Thoracic aorta (tissue), 2 donors: ENCODE results near the gene IQSEC2. TPM values are rescaled to one million over a fixed set of nuclear protein-coding genes. Genes with fewer than 3 reads are reported as not detected.

Source experiments
- ATAC-seq: fragments of 150-250 bp; one replicate; pipeline ENCODE4 v1.8.0; 2017; ENCODE audit warnings: low read depth; ENCODE audit not compliant: insufficient number of reproducible peaks, low FRiP score
- DNase-seq: peaks from one replicate; pipeline ENCODE4 v3.0.0-alpha.2; 2020; ENCODE audit warnings: low spot score
- H3K27ac ChIP-seq, 2 donors: fragments of 200-600 bp; sonication (generic); 1 replicate in 1 of 2; 2 replicates in 1 of 2; pipeline ENCODE4 v1.5.1; 2016; ENCODE audit warnings: mild to moderate bottlenecking in 2 of 2, moderate library complexity in 2 of 2
- H3K27me3 ChIP-seq: fragments of 200-600 bp; sonication (generic); replicated peaks from 2 replicates; pipeline ENCODE4 v1.6.0; 2016; ENCODE audit warnings: mild to moderate bottlenecking; ENCODE audit not compliant: insufficient read depth
- H3K36me3 ChIP-seq: fragments of 200-600 bp; sonication (generic); one replicate; pipeline ENCODE4 v1.5.1; 2016
- H3K4me1 ChIP-seq, 2 donors: fragments of 200-600 bp; sonication (generic); 1 replicate in 1 of 2; 2 replicates in 1 of 2; pipeline versions ENCODE4 v1.5.1 to v1.6.0; 2016; ENCODE audit warnings: low read depth in 2 of 2, mild to moderate bottlenecking in 1 of 2; ENCODE audit not compliant: control insufficient read depth in 1 of 2
- H3K4me3 ChIP-seq: fragments of 200-600 bp; sonication (generic); 2 replicates; pipeline ENCODE4 v1.5.1; 2016; ENCODE audit warnings: mild to moderate bottlenecking
- H3K9me3 ChIP-seq: fragments of 200-600 bp; sonication (generic); 2 replicates; pipeline ENCODE4 v1.5.1; 2016
- total RNA-seq, 2 donors: library from RNA; depleted of rRNA; stranded (reverse); fragments of >200 nt; gene quantifications; one replicate each; pipeline versions ENCODE4 v1.1.0 to v1.2.3, GENCODE V29; 2016
- TF ChIP-seq, protein P1 (sequence below): fragments of 200-600 bp; sonication (generic); IDR thresholded peaks from one replicate; pipeline ENCODE4 v1.5.1; 2019; ENCODE audit warnings: antibody characterized with exemption

Gene IQSEC2
- total RNA-seq, 2 donors from 2014 or later, result 12.2 to 21.1 TPM

DNA sequence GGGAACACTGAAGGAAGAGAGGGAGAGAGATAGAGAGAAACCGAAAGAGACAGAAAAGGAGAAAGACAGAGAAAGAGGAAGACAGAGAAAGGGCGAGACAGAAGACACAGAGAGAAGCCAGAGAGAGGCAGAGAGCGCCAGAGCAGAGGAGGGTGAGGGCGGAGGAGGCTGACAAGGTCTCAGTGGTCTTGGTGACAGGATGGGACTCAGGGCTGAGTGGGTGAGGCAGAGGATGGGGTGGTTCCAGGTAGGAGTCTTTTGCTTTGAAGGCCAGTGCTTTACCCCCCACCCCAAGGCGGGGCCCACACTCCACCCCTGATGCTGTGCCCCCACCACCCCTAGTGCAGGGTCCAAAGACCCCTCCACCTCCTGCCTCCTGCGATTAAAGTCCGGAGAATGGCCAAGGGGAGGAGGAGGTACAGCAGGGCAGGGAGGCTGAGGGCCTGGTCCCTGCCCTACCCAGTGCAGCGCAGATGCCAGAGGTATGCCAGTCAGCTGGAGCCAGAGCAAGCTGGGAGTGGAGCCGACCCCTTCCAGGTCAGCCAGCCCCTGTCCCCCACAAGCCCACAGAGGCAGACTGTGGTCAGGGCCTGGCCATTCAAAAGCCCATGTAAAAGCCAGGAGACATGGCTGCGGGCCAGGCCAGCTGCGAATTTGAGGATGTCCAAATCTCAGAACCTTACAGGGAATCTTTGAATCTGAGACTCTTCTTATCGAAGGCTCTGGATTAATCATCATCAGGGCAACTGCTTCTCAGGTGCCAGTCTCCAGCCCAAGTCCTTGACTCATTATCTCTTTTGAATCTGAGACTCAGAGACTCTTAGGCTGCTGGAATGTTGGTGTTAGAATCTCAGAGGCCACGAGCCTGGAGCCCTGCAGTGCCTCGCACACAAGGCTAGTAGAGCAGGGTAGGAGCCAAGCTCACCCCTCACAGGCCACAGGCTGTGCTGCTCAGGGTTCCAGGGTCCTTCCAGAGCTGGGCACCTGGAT, 758 bp downstream of the IQSEC2 start:
- H3K36me3 ChIP-seq, result no peaks in the 10 kb centered on the region
- no peaks in the 10 kb centered on the region for H3K27me3 ChIP-seq
- peak overlapping the region; percentile 53 to 76 for H3K27ac ChIP-seq
- no peak for DNase-seq
- peak overlapping the region; percentile 71 for H3K4me3 ChIP-seq
- no peaks in the 10 kb centered on the region for H3K9me3 ChIP-seq
- peaks cover 9 to 27% of the 10 kb centered on the region in 2 donors for H3K4me1 ChIP-seq
- TF ChIP-seq, protein P1, sequence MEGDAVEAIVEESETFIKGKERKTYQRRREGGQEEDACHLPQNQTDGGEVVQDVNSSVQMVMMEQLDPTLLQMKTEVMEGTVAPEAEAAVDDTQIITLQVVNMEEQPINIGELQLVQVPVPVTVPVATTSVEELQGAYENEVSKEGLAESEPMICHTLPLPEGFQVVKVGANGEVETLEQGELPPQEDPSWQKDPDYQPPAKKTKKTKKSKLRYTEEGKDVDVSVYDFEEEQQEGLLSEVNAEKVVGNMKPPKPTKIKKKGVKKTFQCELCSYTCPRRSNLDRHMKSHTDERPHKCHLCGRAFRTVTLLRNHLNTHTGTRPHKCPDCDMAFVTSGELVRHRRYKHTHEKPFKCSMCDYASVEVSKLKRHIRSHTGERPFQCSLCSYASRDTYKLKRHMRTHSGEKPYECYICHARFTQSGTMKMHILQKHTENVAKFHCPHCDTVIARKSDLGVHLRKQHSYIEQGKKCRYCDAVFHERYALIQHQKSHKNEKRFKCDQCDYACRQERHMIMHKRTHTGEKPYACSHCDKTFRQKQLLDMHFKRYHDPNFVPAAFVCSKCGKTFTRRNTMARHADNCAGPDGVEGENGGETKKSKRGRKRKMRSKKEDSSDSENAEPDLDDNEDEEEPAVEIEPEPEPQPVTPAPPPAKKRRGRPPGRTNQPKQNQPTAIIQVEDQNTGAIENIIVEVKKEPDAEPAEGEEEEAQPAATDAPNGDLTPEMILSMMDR, result no peak
- ATAC-seq, result no peak

DNA sequence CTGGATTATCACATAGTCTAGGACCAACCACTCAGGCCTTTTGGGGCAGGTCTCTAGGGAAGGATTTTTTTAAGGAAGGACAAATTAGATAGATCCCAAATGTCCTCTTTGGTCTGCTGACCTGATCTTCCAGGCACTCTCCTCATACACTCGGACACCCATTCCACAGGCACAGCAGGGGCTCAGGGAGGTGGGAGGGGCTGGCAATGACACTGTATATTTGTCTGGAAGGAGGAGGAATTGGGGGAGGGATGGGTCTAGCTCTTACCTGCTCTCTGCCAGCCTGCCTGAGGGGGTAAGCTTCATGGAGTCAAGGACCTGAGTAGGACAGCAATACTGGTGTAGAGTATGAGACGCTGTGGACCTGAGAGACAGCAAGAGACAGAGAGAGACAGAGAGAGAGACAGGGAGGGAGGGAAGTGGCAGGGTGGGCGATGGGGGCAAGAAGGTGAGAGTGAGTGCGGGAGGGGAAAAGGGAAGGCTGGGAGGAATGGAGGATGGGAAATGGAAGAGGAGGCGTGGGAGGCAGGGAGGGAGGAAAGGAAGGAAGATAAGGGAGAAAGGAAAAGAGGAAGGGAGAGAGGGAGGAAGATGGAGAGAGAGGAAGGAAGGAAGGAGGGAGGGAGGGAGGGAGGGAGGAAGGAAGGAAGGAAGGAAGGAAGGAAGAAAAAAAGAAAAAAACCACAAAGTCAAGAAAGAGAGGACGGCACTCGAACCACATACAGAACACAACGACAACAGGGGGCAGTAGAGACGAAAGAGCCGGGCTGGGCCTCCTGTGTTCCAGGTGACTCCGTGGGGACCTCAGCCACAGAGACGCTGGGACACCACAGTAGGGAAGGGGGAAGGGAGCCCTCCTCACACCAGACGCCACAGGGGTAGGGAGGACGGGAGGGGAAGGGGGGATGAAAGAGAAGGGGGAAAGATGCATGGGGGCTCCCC, 1.8 kb downstream of the IQSEC2 start:
- no peak for DNase-seq

DNA sequence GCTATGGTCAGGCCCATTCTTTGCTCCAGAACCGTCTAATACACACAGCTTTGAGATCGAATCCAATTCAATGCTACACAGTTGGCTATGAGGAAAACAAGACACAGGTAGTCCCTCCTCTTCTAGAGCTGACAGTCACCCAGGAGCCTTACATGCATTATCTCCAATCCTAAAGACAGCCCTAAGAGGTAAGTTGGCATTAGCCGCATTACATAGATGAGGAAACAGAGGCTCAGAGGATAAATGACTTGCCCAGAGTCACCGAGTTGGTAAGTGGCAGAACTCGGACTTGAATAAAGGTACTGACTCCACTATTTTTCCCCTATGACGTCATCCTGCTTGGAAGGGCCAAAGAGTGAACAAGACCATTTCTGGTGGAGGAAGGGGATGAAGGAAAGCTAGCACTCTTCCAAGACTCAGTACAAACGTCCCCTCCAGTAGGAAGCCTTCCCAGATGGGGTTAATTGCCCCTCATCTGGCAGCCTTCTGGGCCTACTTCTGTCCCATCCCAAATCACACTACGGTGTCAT, 8.5 kb downstream of the IQSEC2 start:
- DNase-seq (no peak), ATAC-seq (no peak)
- no peak overlapping the region for H3K27ac ChIP-seq
- H3K4me3 ChIP-seq, result no peak overlapping the region
- H3K9me3 ChIP-seq, result no peaks in the 10 kb centered on the region
- TF ChIP-seq, protein P1, result no peak
- H3K36me3 ChIP-seq, result no peaks in the 10 kb centered on the region
- H3K27me3 ChIP-seq, result no peaks in the 10 kb centered on the region
- no peaks in the 10 kb centered on the region for H3K4me1 ChIP-seq

More for the DNA sequence above, 1.8 kb downstream of the IQSEC2 start:
- H3K36me3 ChIP-seq, result no peaks in the 10 kb centered on the region
- no peaks in the 10 kb centered on the region for H3K27me3 ChIP-seq
- no peaks in the 10 kb centered on the region for H3K9me3 ChIP-seq
- no peak overlapping the region for H3K27ac ChIP-seq
- peaks cover 9 to 27% of the 10 kb centered on the region in 2 donors for H3K4me1 ChIP-seq
- TF ChIP-seq, protein P1, result no peak
- peak overlapping the region; percentile 71 for H3K4me3 ChIP-seq
- no peak for ATAC-seq

DNA sequence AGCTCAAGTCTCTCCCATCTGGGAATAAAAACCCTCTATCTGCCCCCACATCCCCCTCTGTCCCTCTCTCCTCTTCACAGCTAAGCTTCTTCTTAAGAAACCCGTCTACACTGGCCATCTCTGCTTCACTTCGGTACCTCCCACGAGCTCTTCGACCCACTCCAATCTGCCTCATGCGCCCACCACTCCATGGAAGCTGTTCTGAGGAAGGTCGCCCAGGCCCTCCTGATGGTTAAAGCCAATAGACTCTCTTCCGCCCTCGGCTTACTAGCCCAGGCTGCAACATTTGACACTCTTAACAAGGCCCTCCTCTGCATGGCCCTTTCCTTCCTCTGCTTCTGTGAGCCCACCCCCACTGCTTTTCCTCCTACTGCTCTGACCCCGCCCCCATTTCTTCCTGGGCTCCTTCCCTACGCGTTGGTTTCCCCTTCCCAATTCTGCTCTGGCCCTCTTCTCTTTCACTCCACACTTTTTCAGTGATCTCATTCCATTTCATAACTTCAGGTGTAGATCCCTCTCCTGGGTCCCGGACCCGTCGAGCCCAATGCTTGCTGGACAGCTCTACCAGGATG, 11.8 kb downstream of the IQSEC2 start:
- no peaks in the 10 kb centered on the region for H3K4me1 ChIP-seq
- no peaks in the 10 kb centered on the region for H3K9me3 ChIP-seq
- DNase-seq (no peak), ATAC-seq (no peak)
- H3K4me3 ChIP-seq, result no peak overlapping the region
- TF ChIP-seq, protein P1, result no peak
- no peaks in the 10 kb centered on the region for H3K36me3 ChIP-seq
- H3K27ac ChIP-seq, result no peak overlapping the region
- H3K27me3 ChIP-seq, result no peaks in the 10 kb centered on the region
